SU-DHL-6 (cell line): Measurements from ENCODE around the gene SLAIN1.

Source experiments
- CTCF ChIP-seq: fragments of 200-600 bp; sonication (generic); IDR thresholded peaks from one replicate; pipeline ENCODE4 v1.5.1; 2017; ENCODE audit warnings: antibody characterized with exemption, mild to moderate bottlenecking, low read length, moderate library complexity; ENCODE audit not compliant: insufficient read depth, poor library complexity, severe bottlenecking
- EZH2phosphoT487 ChIP-seq: fragments of 200-600 bp; sonication (generic), shearing (Covaris generic); conservative IDR thresholded peaks from 2 replicates; pipeline ENCODE4 v1.6.1; 2018; ENCODE audit warnings: mild to moderate bottlenecking, antibody characterized with exemption, low read length, moderate library complexity, mixed read lengths

GRCh38 chr13:77715233-77715891 is 17.9 kb downstream of the SLAIN1 start:
- no peak for TF ChIP-seq CTCF
- no peak for TF ChIP-seq EZH2phosphoT487
